LoVo (cell line): ENCODE results near the gene SLC19A1.

Experiments used
- DNase-seq: peaks from one replicate; pipeline ENCODE4 v3.0.0-alpha.2; 2016; ENCODE audit warnings: low spot score

Gene SLC19A1

GRCh38 chr21:45491056-45491455 is 51.2 kb downstream of the SLC19A1 start:
- DNase-seq = no peak

GRCh38 chr21:45490049-45490731 is 52.0 kb downstream of the SLC19A1 start:
- DNase-seq = no peak

GRCh38 chr21:45489722-45489982 is 52.6 kb downstream of the SLC19A1 start:
- DNase-seq = no peak

- DNase-seq = no peak
Measured at GRCh38 chr21:45488931-45489721, 53.1 kb downstream of the SLC19A1 start.

- DNase-seq = no peak
Measured at GRCh38 chr21:45487891-45488600, 54.2 kb downstream of the SLC19A1 start.

- no peak for DNase-seq
Measured at GRCh38 chr21:45487161-45487806, 55.0 kb downstream of the SLC19A1 start.

GRCh38 chr21:45486443-45487160 is 55.6 kb downstream of the SLC19A1 start:
- DNase-seq = no peak

- no peak for DNase-seq
Measured at GRCh38 chr21:45485686-45486442, 56.4 kb downstream of the SLC19A1 start.

- DNase-seq = no peak
Measured at GRCh38 chr21:45484318-45484717, 57.9 kb downstream of the SLC19A1 start.

GRCh38 chr21:45482899-45483821 is 59.1 kb downstream of the SLC19A1 start:
- no peak for DNase-seq

GRCh38 chr21:45481977-45482898 is 60.0 kb downstream of the SLC19A1 start:
- no peak for DNase-seq

- DNase-seq = no peak
Measured at GRCh38 chr21:45481566-45481965, 60.7 kb downstream of the SLC19A1 start.

- DNase-seq = no peak
Measured at GRCh38 chr21:45480701-45481500, 61.3 kb downstream of the SLC19A1 start.

- no peak for DNase-seq
Measured at GRCh38 chr21:45479691-45480675, 62.3 kb downstream of the SLC19A1 start.

- no peak for DNase-seq
Measured at GRCh38 chr21:45478816-45479669, 63.2 kb downstream of the SLC19A1 start.
